OCI-LY3 (cell line): ENCODE measurements around the gene CDX1.

Source experiments
- EZH2phosphoT487 ChIP-seq: fragments of 200-600 bp; shearing (Covaris generic); IDR thresholded peaks from 2 replicates; pipeline ENCODE4 v1.6.1; 2018; ENCODE audit warnings: antibody characterized with exemption, mixed run types, low read depth
- TF ChIP-seq, protein P1 (sequence below): fragments of 200-600, 300-600 bp; sonication (generic); IDR thresholded peaks from 2 replicates; pipeline ENCODE4 v1.5.1; 2014; ENCODE audit warnings: antibody characterized with exemption, low read length, low read depth

DNA sequence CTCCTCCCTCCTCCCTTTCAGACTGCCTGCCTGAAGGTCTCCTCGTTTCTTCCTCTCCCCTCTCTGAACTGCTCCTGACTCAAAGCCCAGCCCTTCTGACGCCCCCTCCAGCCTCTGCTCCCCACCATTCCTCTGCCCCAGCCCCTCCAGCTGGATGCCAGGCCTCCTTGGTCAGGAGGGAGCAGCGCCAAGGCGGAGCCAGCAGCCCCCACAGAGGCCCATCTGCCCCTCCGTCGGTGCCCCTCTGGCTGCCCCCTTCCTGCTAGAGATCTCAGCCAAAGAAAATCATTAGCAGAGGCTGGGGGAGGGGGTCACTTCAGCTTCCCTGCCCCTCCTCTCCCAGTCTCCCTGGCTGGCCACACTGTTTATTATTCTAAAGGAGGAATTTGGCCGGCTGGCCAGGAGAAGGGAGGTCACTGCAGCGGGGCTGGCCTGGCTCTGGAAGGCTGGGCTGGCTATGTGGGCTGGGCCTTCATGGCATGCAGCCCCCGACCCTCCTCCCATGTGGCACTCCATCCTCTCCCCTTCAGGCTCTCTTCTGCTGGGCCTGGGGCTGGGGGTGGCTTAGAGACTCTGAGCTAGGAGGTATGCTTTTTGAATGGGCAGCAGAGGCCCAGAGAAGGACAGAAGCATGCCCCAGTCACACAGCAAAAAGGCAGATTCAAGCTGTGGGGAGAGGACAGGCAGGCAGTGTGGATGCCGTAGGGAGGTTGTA is 27.9 kb upstream of the CDX1 start:
- TF ChIP-seq, protein P1, sequence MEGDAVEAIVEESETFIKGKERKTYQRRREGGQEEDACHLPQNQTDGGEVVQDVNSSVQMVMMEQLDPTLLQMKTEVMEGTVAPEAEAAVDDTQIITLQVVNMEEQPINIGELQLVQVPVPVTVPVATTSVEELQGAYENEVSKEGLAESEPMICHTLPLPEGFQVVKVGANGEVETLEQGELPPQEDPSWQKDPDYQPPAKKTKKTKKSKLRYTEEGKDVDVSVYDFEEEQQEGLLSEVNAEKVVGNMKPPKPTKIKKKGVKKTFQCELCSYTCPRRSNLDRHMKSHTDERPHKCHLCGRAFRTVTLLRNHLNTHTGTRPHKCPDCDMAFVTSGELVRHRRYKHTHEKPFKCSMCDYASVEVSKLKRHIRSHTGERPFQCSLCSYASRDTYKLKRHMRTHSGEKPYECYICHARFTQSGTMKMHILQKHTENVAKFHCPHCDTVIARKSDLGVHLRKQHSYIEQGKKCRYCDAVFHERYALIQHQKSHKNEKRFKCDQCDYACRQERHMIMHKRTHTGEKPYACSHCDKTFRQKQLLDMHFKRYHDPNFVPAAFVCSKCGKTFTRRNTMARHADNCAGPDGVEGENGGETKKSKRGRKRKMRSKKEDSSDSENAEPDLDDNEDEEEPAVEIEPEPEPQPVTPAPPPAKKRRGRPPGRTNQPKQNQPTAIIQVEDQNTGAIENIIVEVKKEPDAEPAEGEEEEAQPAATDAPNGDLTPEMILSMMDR: no peak
- TF ChIP-seq EZH2phosphoT487: no peak
